Adrenal gland (tissue), 5 donors: ENCODE results near the gene FZD7.

Source experiments
- CTCF ChIP-seq, 6 experiments: fragments of 450-650 bp in 4 of 6; fragments of 200-600 bp in 2 of 6; sonication (generic) in 1 of 6; IDR thresholded peaks; 1 replicate in 5 of 6; 2 replicates in 1 of 6; pipeline versions ENCODE4 v1.5.1 to v1.8.0; 2016 to 2021; ENCODE audit warnings: antibody characterized with exemption in 6 of 6, mild to moderate bottlenecking in 2 of 6, moderate library complexity in 1 of 6
- POLR2A ChIP-seq, 2 donors: fragments of 450-650 bp; IDR thresholded peaks; one replicate each; pipeline ENCODE4 v1.6.1; 2017; ENCODE audit warnings: antibody characterized with exemption in 2 of 2, mild to moderate bottlenecking in 2 of 2, moderate library complexity in 1 of 2
- donor health status: DM: no; HTN: no; CAD: no.

GRCh38 chr2:201986463-201986735, 47.3 kb upstream of the FZD7 start:
- TF ChIP-seq CTCF (IDR thresholded peaks at IDR 0.05), result no peak
- no peak for TF ChIP-seq POLR2A (IDR thresholded peaks at IDR 0.05)
